Lower leg skin (tissue), 3 donors: Measurements from ENCODE around the gene TUBGCP6.

ENCODE experiments used
- POLR2A ChIP-seq, 2 donors: fragments of 450-650 bp; IDR thresholded peaks; one replicate each; pipeline ENCODE4 v1.6.1; 2016 to 2017; ENCODE audit warnings: antibody characterized with exemption in 2 of 2, mild to moderate bottlenecking in 1 of 2, moderate library complexity in 1 of 2
- TF ChIP-seq, protein P1 (sequence below), 3 donors: fragments of 450-650 bp; IDR thresholded peaks; one replicate each; pipeline ENCODE4 v1.5.1; 2016; ENCODE audit warnings: antibody characterized with exemption in 3 of 3, mild to moderate bottlenecking in 3 of 3, moderate library complexity in 2 of 3

DNA sequence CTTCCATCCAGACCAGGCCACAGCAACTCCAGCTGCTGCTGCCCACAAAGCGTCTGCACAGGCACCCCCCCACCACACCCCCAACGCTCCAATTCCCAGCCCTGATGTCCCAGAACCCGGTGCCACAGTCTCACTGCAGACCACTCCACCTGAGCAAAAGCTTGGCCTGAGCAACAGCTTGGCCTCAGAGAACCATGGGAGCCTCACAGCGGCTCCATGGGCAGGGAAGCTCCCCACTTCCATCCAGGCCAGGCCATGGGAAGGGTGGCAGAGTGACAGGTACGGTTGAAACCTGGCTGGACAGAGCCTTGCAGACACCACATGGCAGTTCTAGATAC, 49.5 kb upstream of the TUBGCP6 start:
- TF ChIP-seq POLR2A (IDR thresholded peaks at IDR 0.05) = no peak
- TF ChIP-seq, protein P1, sequence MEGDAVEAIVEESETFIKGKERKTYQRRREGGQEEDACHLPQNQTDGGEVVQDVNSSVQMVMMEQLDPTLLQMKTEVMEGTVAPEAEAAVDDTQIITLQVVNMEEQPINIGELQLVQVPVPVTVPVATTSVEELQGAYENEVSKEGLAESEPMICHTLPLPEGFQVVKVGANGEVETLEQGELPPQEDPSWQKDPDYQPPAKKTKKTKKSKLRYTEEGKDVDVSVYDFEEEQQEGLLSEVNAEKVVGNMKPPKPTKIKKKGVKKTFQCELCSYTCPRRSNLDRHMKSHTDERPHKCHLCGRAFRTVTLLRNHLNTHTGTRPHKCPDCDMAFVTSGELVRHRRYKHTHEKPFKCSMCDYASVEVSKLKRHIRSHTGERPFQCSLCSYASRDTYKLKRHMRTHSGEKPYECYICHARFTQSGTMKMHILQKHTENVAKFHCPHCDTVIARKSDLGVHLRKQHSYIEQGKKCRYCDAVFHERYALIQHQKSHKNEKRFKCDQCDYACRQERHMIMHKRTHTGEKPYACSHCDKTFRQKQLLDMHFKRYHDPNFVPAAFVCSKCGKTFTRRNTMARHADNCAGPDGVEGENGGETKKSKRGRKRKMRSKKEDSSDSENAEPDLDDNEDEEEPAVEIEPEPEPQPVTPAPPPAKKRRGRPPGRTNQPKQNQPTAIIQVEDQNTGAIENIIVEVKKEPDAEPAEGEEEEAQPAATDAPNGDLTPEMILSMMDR (IDR thresholded peaks at IDR 0.05) = no peak
